Activated gamma-delta T cell (primary cell): ENCODE results near the gene DNAJB6.
A peak's percentile ranks its signal among the peaks of the same experiment; 100 is the strongest.
"Not testable (repeated sequence)": the region's sequence is repeated elsewhere in the genome, so short reads cannot be mapped to it uniquely, and the experiment has no call there.

Experiments used
- DNase-seq: peaks from one replicate; lab custom pipeline; 2025; lab: John Stamatoyannopoulos, UW

Gene DNAJB6

DNA sequence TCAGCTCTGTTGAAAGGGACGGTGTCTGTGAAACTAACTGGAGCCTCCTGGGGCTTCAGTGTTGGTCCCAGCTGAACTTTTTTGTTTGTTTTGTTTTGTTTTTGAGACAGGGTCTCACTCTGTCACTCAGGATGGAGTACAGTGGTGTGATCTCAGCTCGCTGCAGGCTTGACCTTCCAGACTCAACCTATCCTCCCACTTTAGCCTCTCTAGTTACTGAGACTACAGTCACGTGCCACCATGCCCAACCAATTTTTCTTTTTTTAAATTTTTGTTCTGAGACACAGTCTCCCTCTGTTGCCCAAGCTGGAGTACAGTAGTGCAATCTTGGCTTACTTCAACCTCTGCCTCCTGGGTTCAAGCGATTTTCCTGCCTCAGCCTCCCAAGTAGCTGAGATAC lies 13.4 kb upstream of the DNAJB6 start:
- DNase-seq = no peak

DNA sequence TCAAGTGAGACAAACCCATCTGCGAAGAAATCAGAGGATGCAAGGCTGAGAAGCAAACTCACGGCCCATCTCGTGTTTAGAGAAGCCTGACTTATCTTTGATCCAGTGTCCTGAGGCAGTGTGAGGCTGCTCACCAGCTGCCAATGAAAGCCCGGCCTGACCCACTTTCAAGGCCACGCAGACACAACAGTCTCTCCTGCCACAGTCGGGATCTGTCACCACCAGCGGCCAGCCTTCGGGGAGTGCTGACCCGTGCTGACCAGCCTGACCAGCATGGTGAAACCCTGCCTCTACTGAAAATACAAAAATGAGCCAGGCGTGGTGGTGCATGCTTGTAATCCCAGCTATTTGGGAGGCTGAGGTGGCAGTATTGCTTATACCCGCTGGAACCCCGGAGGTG lies 7.4 kb upstream of the DNAJB6 start:
- no peak for DNase-seq

DNA sequence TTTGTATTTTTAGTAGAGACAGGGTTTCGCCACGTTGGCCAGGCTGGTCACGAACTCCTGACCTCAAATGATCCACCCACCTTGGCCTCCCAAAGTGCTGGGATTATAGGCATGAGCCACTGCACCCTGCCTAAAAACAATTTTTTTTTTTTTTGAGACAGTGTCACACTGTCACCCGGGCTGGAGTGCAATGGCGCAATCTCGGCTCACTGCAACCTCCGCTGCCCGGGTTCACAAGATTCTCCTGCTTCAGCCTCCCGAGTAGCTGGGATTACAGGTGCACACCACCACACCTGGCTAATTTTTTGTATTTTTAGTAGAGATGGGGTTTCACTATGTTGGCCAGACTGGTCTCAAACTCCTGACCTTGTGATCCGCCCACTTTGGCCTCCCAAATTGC lies 6.2 kb upstream of the DNAJB6 start:
- DNase-seq = not testable (repeated sequence)

DNA sequence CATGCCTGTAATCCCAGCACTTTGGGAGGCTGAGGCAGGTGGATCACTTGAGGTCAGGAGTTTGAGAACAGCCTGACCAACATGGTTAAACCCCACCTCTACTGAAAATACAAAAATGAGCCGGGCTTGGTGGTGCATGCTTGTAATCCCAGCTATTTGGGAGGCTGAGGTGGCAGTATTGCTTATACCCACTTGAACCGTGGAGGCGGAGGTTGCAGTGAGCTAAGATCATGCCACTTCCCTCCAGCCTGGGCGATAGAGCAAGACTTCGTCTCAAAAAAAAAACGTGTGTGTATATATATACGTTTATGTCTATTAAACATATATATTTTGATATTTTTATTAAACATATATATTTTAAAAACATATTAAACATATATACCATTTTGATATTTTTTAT lies 5.8 kb upstream of the DNAJB6 start:
- not testable (repeated sequence) for DNase-seq

DNA sequence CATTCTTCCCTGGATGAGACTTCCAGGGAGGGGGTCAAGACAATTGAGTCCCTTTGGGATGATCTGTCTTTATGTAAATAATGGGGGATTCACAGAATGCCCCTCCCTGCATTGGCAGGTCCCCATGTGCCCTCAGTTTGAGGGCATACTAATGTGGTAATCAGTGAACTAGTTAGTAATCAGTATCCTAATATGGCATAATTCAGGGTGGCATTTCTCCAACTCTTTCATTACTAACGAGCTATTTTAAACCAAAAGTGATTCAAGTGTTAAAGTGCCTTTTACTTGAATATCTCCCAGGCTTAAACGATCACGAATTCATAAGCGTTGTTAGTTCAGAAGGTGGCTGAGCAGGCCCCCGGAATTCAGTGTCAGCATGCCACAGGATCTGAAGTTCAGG lies 1.6 kb upstream of the DNAJB6 start:
- no peak for DNase-seq

DNA sequence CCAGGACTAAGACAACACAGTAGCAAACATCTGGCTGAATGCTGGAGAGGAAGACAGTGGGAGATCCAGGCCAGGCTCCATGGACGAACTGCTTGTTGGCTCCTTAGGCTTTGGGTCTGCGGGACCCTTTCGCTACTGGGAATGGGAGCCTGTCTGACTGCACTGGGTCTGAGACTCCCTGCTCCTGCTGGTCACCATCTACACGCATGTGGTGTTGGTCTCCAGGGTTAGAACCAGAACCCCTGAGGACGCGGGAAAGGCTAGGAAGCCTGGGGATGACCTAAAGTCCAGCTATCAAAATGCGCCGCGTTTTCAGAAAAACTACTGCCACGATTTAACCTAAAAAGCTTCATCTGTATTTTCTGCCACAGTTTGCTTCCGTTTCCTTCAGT lies 817 bp upstream of the DNAJB6 start:
- no peak for DNase-seq

DNA sequence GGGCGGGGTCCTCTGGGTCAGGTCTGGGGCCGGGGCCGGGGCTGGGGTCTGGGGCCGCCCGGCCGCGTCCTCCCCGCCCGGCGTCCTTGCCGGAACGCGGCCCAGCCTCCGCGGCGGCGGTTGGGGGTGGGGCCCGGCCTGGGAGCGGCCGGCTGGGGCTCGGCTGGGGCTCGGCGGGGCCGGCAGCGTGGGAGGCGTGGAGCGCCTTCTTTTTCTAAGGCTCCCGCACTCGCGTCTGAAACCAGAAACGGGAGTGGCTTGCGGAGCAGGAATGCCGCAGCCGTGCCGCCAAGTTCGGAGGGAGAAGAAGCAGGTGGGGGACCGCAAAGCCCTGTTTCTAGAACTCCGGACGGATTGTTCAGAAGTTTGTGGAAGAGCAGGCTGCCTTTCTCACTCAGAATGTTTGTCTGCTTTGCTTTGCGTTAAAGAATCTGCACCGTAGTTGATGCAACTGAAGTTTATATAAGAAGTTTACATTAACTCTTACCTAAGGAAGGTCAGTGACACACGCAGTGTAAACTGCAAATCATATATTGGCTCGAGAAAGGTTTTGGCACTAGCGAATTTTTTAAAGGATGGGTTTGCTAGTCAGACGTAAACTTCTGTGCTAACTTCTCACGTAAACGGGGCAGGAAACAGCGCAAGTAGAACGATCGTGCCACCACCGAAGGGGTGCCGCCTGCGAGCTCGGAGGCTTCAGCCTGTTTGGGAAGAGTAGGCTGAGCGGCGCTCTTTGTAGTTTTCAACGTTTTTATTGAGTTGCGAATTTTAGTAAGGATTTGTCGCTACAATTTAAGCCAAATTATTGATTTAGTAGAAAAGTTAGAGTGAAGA lies 729 bp downstream of the DNAJB6 start:
- DNase-seq = peak; percentile 41

DNA sequence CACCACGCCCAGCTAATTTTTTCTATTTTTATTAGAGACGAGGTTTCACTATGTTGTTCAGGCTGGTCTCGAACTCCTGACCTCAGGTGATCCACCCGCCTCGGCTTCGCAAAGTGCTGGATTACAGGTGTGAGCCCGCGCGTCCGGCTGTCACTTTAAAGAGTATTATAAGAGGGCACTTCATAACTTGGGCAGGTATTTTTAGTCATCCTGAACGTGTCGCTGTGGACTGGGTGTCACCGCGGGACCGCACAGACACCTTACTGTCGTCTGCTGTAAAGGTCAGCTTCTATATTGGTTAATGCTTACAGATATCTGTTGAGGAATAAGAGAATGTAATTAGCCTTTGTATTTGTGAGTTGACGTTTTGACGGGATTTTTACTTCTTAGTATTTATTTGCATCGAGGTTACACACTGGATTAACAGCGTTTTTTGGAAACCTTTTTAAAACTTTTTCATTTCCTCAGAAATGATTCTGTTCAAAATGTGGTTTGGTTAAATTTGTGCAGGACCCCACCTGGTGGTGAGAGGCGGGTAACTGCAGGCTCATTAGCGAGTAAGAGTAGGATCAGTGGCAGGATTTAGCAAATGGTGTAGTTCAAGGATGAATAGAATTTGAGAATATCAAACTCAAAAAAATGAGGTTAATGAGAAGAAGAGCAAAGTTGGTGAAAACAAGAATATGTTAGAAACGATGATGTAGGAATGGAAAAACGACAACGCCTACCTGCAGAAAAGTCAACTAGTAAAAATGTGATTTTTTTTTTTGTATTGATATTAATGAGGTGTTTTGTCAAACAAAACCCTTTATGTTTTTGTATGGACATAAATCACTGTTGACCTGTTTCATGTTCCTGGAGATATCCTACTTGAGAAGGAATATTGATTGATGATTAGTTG lies 3.2 kb downstream of the DNAJB6 start:
- DNase-seq = no peak

DNA sequence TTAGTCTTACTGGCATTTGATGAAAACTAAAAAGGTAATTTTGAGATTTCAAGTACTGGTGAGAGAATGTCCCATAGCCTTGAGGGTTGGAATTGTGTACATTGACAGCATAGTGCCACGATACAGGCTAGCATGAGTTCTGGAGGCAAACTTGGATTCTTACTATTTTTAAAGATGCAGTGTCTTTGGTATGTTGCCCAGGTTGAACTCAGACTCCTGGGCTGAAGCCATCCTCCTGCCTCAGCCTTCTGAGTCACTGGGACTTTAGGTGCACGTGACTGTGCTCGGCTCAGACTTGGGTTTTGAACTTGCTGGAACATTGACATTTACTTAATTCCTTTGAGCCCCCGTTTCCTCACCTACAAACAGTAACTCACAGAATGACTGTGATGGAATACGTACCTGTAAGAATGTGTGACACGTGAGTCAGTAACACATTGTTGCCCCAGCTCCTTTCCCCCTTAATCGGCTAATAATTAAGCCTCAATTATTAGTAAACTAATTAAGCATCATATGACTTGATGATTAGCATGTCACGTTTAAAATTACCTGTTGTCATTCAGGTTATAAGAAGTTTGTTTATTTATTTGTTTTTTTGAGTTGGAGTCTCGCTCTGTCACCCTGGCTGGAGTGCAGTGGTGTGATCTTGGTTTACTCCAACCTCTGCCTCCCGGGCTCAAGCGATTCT lies 10.6 kb downstream of the DNAJB6 start:
- no peak for DNase-seq

DNA sequence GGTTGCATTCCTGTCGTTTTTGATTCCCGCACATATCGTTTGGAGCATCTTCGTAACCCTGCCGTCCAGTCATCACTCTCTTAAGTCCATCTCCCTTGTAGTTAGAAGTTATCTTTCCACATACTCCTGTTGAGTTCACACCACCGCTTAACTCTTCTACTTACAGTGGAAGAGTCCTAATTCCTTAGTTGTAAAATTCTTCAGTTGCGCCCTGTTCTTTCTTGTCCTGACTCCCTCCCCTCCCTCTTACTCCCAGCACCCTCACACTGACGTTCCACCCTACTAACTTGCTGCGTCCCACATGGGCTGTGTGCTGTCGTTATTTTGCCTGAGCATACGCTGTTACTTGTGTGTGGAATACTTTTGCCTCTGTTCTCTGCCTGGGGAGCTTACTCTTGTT lies 11.7 kb downstream of the DNAJB6 start:
- no peak for DNase-seq

DNA sequence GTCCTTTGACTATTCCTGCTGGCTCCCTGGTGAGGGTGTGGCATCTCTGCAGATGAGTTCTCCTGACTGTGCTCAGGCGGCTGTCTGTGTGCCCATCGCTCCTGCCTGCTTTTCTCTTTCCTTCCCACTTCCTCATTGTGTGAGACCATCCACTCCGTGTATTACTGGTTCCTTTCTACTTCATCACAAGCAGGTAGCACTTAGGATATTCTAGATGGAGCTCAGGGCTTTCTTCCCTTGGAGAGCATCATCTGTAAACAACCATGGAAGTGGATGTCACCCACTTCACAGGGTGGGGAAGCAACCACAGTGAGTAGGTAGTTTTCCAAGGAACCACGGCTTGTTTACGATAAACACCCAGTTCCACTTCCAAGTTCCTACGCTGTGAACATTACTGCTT lies 15.7 kb downstream of the DNAJB6 start:
- no peak for DNase-seq

DNA sequence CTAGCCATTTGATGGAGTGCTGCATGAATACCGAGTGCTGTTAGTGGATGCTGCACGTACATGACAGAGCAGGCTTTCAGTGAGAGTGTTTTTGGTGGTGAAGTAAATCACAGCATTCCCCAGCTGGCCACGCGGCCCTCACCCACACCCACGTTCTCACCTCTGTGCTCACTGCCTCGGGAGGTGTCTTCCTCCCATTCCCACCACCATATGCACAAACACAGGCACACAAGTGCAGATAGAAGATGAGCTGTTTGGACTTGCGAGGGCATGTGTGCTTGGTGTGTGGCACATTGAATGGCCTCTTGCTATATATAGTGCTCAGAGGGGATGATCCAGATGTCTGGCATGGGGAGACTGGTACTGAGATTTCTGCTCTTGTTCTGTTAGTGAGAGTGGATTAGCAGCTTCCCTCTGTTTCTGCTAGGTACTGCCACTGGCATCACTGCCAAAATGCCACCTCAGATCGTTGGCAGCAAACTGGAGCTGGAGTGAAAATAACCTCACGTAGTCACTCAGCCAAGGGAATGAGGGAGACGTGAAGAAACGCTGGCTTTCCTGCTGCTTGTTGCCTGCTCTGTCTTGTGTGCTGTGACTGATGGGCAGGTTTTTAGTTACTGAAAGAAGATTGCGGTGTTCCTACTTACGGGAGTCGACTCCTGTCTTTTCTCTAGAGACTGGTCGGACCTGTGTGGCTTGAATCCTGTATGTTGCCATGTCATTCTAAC lies 19.1 kb downstream of the DNAJB6 start:
- no peak for DNase-seq

DNA sequence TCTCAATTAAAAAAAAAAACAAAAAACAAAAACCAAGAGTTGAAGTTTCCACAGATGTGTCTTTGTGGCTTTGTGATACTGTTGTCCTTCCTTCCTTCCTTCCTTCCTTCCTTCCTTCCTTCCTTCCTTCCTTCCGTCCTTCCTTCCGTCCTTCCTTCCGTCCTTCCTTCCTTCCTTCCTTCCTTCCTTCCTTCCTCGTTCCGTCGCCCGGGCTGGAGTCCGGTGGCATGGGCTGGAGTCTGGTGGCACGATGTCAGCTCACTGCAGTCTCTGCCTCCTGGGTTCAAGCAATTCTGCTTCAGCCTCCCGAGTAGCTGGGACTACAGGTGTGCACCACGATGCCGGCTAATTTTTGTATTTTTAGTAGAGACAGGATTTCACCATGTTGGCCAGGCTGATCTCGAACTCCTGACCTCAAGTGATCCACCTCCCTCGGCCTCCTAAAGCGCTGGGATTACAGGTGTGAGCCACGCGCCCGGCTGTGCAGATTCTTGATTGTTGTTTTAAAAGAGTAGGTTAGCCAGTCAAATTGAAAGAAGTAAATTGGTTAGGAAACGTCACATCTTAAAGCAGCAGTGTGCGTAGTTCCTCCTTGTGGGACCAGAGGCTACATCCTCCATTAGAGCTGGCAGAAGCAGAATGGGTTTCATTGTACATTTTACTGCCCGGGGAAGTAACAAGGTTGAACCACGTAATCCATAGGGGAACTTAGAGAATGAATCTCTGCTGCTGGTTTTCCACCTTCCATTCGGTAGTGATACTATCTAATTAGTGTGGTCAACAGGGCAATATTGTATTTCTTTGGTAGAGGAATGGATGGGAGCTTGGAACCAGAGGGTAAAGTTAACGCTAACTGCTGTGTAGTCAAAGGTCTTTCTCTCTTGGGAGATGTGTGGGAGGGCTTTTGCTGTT lies 20.6 kb downstream of the DNAJB6 start:
- no peak for DNase-seq

DNA sequence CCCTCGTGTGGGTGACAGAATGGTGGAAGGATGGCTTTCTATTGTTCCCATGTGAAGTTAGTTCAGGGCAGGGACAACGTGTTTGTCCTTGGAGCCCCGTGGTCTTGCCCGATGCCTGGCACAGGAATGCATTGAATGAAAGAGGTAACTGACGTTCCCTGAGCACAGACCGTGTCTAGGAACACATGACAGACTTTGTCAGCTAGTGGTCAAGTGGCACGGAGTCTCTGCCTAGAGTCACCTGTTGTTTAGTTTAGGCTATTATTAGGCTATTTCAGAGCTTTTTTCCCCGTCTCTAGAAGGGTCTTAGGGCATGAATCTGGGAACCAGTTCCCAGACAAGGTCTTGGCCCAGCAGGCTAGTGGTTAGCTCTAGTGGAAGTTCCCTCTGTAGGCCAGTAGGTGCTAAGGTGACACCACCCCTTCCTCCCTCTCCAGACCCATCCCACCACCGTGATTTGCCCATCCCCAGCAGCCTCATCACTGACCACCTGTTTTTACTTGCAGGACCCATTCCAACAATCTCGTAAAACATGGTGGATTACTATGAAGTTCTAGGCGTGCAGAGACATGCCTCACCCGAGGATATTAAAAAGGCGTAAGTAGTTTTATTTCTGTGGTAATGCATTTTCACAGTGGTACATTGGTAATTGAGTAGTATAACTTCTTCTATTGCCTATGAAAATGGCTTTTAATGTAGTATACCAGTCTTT lies 21.4 kb downstream of the DNAJB6 start:
- no peak for DNase-seq

DNA sequence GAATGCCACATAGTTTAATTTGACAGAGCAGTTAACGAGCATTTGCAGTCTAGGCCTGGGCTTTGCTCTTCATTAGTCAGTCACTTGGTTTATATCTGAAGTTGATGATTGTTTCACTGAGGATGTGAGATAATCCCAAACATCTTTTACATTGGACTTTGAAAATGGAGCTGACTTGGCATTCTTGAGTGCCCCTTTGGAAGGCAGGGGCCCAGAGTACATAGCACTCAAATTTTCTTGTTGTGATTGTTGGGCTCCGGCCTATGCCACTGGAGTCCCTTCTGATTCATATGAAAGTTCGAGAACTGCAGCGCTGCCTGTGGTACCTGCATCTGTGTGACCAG lies 21.9 kb downstream of the DNAJB6 start:
- no peak for DNase-seq

DNA sequence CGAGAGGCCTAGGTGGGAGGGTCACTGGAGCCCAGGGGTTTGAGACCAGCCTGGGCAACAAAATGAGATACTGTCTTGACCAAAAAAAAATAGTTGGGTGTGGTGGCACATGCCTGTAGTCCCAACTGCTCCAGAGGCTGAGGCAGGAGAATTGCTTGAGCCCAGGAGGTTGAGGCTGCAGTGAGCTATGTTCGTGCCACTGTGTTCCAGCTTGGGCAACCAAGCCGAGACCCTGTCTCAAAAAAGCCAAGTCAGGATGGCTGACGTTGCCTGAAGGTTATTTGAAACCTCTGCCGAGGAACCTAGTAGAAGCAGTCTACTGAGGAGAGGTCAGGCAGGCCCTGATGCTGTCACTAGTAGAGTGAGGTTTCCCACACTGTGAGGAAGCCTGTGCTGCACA lies 22.8 kb downstream of the DNAJB6 start:
- no peak for DNase-seq

DNA sequence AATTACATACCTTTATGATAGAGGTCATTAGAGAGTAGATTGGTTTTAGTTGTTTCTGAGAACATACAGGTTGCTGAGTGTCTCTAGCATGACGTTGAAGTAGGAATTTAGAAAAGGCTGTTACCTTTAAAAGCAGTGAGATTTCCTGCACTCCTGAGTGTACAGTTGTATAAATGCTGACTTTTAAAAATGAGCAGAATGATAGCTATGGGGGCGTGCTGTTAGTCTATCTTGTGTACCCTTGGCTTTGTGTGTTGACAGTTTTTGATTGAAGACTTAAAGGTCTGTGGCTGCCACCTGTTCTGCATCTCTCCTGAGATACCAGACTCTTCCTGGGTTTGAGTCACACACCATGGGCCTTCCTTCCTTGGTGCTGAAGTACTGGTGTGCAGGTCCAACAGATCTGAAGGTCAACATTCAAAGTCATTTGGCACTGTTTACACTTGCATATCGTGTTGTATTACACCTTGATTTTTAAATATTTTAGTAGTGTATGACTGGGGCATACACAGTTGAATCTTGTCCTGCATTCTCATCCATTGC lies 23.8 kb downstream of the DNAJB6 start:
- DNase-seq = no peak

DNA sequence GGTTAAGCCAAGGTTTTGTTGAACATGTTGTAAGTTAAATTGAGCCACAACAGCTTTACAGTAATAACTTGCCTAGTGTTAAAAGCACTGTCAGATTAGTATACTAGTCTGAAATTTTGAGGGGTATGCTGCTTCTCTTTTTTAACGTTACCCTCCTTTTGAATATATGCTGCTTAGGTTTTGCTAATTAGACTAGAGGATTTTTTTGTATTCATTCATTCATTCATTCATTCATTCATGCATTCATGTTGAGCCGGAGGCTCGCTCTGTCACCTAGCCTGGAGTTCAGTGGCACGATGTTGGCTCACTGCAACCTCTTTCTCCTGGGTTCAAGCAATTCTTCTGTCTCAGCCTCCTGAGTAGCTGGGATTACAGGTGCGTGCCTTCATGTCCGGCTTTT lies 24.7 kb downstream of the DNAJB6 start:
- DNase-seq = no peak

DNA sequence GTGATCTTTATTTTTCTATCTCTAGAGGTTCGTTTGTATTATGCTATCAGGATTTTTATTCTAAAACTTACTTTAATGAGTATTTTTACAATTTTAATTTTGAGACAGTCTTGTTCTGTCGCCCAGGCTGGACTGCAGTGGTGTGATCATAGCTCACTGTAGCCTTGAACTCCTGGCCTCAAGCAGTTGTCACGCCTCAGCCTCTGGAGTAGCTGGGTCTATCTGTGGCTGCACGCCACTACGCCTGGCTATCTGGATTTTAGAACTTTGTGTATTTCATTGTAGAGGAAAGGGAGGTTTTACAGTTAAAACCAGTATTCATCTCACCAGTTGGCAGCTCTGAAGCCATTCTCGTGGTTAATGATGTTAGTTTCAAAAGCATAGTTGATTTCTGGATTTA lies 25.9 kb downstream of the DNAJB6 start:
- no peak for DNase-seq

DNA sequence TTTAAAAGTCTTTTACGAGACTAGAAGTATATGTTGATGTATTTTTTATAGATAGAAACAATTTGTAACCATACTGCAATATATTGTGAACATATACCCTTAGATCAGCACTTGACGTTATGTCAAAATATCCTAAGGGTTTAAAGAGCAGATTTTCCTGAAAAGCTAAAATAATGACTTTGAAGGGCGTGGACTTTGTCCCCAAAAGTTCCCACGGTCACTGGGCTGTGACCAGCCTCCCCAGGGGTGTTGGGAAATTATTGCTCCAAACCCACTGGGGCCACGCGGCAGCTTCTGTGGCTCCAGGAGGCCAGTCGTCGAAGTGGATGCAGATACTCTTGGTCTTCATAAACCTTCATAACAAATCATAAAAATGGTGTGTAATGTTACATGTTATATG lies 29.9 kb downstream of the DNAJB6 start:
- DNase-seq = no peak
